GM23338 (cell line): Measurements from ENCODE around the gene HMHB1. TPM values are rescaled to one million over a fixed set of nuclear protein-coding genes. Genes with fewer than 3 reads are reported as not detected.

Experiments
- ATAC-seq: fragments of 200-7000 bp; cut with Tn5 transposase; 3 replicates; pipeline ENCODE4 v1.9.1; 2020
- DNase-seq: peaks from one replicate; pipeline ENCODE4 v3.0.0-alpha.2; 2015; ENCODE audit warnings: low spot score
- H2AFZ ChIP-seq: fragments of 200-600 bp; sonication (generic); 2 replicates; pipeline ENCODE4 v1.8.0; 2016; ENCODE audit warnings: antibody characterized with exemption, mild to moderate bottlenecking, moderate library complexity
- H3F3A ChIP-seq: fragments of 200-600 bp; sonication (generic); replicated peaks from 2 replicates; pipeline ENCODE4 v1.8.0; 2017; ENCODE audit warnings: antibody characterized with exemption, mixed run types, low read depth
- H3K27ac ChIP-seq: fragments of 200-600 bp; sonication (generic); 2 replicates; pipeline ENCODE4 v1.6.1; 2016; ENCODE audit warnings: low read depth
- H3K27me3 ChIP-seq: fragments of 200-600 bp; sonication (generic); 2 replicates; pipeline ENCODE4 v1.8.0; 2016; ENCODE audit warnings: mild to moderate bottlenecking, mixed run types, moderate library complexity; ENCODE audit not compliant: insufficient read depth
- H3K36me3 ChIP-seq: fragments of 200-600 bp; sonication (generic); 2 replicates; pipeline ENCODE4 v1.8.0; 2016; ENCODE audit warnings: mild to moderate bottlenecking; ENCODE audit not compliant: insufficient read depth
- H3K4me1 ChIP-seq: fragments of 200-600 bp; sonication (generic); 2 replicates; pipeline ENCODE4 v1.8.0; 2016; ENCODE audit warnings: mild to moderate bottlenecking, moderate library complexity; ENCODE audit not compliant: insufficient read depth
- H3K4me2 ChIP-seq: fragments of 200-600 bp; sonication (generic); 2 replicates; pipeline ENCODE4 v1.7.1; 2017; ENCODE audit warnings: mixed run types
- H3K4me3 ChIP-seq: fragments of 200-600 bp; sonication (generic); 2 replicates; pipeline ENCODE4 v1.6.1; 2016; ENCODE audit warnings: mixed run types
- H3K79me2 ChIP-seq: fragments of 200-600 bp; sonication (generic); replicated peaks from 2 replicates; pipeline ENCODE4 v1.8.0; 2017; ENCODE audit warnings: mild to moderate bottlenecking; ENCODE audit not compliant: insufficient read depth
- H3K9me2 ChIP-seq: fragments of 200-600 bp; sonication (generic); 2 replicates; pipeline ENCODE4 v1.8.0; 2017; ENCODE audit not compliant: insufficient read depth
- H4K20me1 ChIP-seq: fragments of 200-600 bp; sonication (generic); replicated peaks from 2 replicates; pipeline ENCODE4 v1.8.0; 2017; ENCODE audit warnings: mild to moderate bottlenecking; ENCODE audit not compliant: insufficient read depth
- H3K27ac Mint-ChIP-seq: 2 replicates; pipeline ENCODE4 v1.8.0; 2020; ENCODE audit warnings: inconsistent platforms, mild to moderate bottlenecking, moderate library complexity, mixed read lengths
- H3K27me3 Mint-ChIP-seq: 3 replicates; pipeline ENCODE4 v1.8.0; 2022; ENCODE audit warnings: low read depth, mild to moderate bottlenecking, moderate library complexity, mixed read lengths, inconsistent platforms; ENCODE audit not compliant: insufficient read depth, poor library complexity
- H3K36me3 Mint-ChIP-seq: 3 replicates; pipeline ENCODE4 v1.8.0; 2021; ENCODE audit warnings: low read depth, mild to moderate bottlenecking, inconsistent platforms, moderate library complexity, mixed read lengths
- H3K4me1 Mint-ChIP-seq: 3 replicates; pipeline ENCODE4 v1.8.0; 2020; ENCODE audit warnings: mild to moderate bottlenecking, inconsistent platforms, mixed read lengths
- H3K4me3 Mint-ChIP-seq: 3 replicates; pipeline ENCODE4 v1.8.0; 2021; ENCODE audit warnings: moderate library complexity, mild to moderate bottlenecking, inconsistent platforms, mixed read lengths
- H3K9me3 Mint-ChIP-seq: 3 replicates; pipeline ENCODE4 v1.8.0; 2020; ENCODE audit warnings: moderate library complexity, mild to moderate bottlenecking, inconsistent platforms, mixed read lengths
- CREB1 ChIP-seq: fragments of 250-450 bp; sonication (Bioruptor Pico); IDR thresholded peaks from 2 replicates; pipeline ENCODE4 v1.5.0; 2020; ENCODE audit warnings: low read depth, mild to moderate bottlenecking, moderate library complexity
- EZH2 ChIP-seq: fragments of 200-600 bp; sonication (generic); IDR thresholded peaks from one replicate; pipeline ENCODE4 v1.8.0; 2017; ENCODE audit warnings: antibody characterized with exemption, mild to moderate bottlenecking, low read depth; ENCODE audit not compliant: unreplicated experiment
- EZH2phosphoT487 ChIP-seq: fragments of 200-600 bp; sonication (generic); IDR thresholded peaks from one replicate; pipeline ENCODE4 v1.8.1; 2018; ENCODE audit warnings: antibody characterized with exemption; ENCODE audit not compliant: unreplicated experiment
- JUNB ChIP-seq: IDR thresholded peaks from one replicate; pipeline ENCODE4 v1.6.1; 2016; ENCODE audit warnings: antibody characterized with exemption; ENCODE audit not compliant: unreplicated experiment
- NANOG ChIP-seq: IDR thresholded peaks from 2 replicates; pipeline ENCODE4 v1.6.1; 2016; ENCODE audit warnings: antibody characterized with exemption, borderline replicate concordance
- POLR2AphosphoS5 ChIP-seq: IDR thresholded peaks from 2 replicates; pipeline ENCODE4 v1.6.1; 2016; ENCODE audit warnings: antibody characterized with exemption, low read depth
- STAT1 ChIP-seq: IDR thresholded peaks from one replicate; pipeline ENCODE4 v1.6.1; 2016; ENCODE audit warnings: antibody characterized with exemption; ENCODE audit not compliant: unreplicated experiment
- ZNF114 ChIP-seq: fragments of 250-450 bp; sonication (Bioruptor Pico); IDR thresholded peaks from 2 replicates; pipeline ENCODE4 v1.5.0; 2020; ENCODE audit warnings: mild to moderate bottlenecking, moderate library complexity
- ZNF331 ChIP-seq: fragments of 250-450 bp; sonication (Bioruptor Pico); IDR thresholded peaks from 2 replicates; pipeline ENCODE4 v1.5.0; 2020; ENCODE audit warnings: low read depth, mild to moderate bottlenecking, moderate library complexity
- polyA plus RNA-seq: library from polyadenylated mRNA; unstranded; fragments of >200 nt; fragmentation: Nextera tagmentation; extraction: Ambion mirVana; gene quantifications from 2 replicates; pipeline ENCODE4 v1.2.1, GENCODE V29; 2016
- total RNA-seq: library from RNA; depleted of rRNA; stranded (reverse); fragments of >200 nt; shearing (Covaris generic); gene quantifications from 2 replicates; pipeline ENCODE4 v1.2.3, GENCODE V29; 2014
- TF ChIP-seq, protein P1 (sequence below): fragments of 250-450 bp; sonication (Bioruptor Pico); IDR thresholded peaks from 2 replicates; pipeline ENCODE4 v1.5.0; 2020; ENCODE audit warnings: mild to moderate bottlenecking, moderate library complexity
- TF ChIP-seq, protein P2 (sequence below): IDR thresholded peaks from one replicate; pipeline ENCODE4 v1.6.1; 2018; ENCODE audit warnings: antibody characterized with exemption; ENCODE audit not compliant: unreplicated experiment
- TF ChIP-seq, protein P3 (sequence below): IDR thresholded peaks from 2 replicates; pipeline ENCODE4 v1.6.1; 2016; ENCODE audit warnings: antibody characterized with exemption
- TF ChIP-seq, protein P4 (sequence below), 2 experiments: fragments of 200-600 bp in 1 of 2; sonication (generic) in 1 of 2; conservative IDR thresholded peaks; 2 replicates each; pipeline versions ENCODE4 v1.5.1 to v1.6.1; 2016 to 2017; ENCODE audit warnings: antibody characterized with exemption in 2 of 2, low read depth in 2 of 2, mild to moderate bottlenecking in 2 of 2, moderate library complexity in 1 of 2

The HMHB1 gene
- total and polyA plus RNA-seq, 2 experiments from 2014 or later: not detected

DNA sequence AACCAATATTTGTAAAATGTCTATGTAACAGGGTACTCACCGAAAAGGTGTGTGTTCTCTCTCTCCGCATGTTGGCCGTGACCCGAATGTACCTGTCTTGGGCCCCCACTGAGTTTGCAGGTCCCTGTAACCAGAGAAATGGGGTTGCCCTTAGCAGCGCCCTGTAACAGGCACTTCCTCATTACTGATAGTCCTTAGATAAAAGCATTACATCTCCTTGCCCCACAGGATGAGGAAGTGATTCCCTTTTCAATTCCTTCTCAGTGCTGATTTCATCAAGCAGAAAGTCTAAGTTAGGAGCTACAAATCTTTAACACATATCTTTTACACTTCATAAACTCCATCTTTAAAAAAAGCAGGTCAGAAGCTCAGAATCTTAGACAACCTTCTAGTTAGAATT is 15.2 kb upstream of the HMHB1 start:
- DNase-seq (no peak), ATAC-seq (no peak)
- Histone ChIP-seq H3K27ac (no peak overlapping the region), H3K36me3 (no peaks in the 10 kb centered on the region), H3K9me2 (no peaks in the 10 kb centered on the region; the same call in 1 of the 2 replicates), H3K4me3 (no peak overlapping the region), H3K4me2 (no peak overlapping the region), H3K79me2 (no peaks in the 10 kb centered on the region), H3F3A (no peaks in the 10 kb centered on the region), H4K20me1 (no peaks in the 10 kb centered on the region), H3K27me3 (no peaks in the 10 kb centered on the region), H3K4me1 (no peaks in the 10 kb centered on the region), H2AFZ (no peak overlapping the region)
- no peak overlapping the region for H3K4me3 Mint-ChIP-seq
- peaks cover 5% of the 10 kb centered on the region for H3K27me3 Mint-ChIP-seq
- H3K36me3 Mint-ChIP-seq: no peaks in the 10 kb centered on the region
- H3K27ac Mint-ChIP-seq: no peak overlapping the region
- no peaks in the 10 kb centered on the region for H3K9me3 Mint-ChIP-seq
- peaks cover 11% of the 10 kb centered on the region; the same call in 2 of the 3 replicates for H3K4me1 Mint-ChIP-seq
- TF ChIP-seq ZNF114 (CRISPR knock-in tag): no peak
- TF ChIP-seq, protein P1, sequence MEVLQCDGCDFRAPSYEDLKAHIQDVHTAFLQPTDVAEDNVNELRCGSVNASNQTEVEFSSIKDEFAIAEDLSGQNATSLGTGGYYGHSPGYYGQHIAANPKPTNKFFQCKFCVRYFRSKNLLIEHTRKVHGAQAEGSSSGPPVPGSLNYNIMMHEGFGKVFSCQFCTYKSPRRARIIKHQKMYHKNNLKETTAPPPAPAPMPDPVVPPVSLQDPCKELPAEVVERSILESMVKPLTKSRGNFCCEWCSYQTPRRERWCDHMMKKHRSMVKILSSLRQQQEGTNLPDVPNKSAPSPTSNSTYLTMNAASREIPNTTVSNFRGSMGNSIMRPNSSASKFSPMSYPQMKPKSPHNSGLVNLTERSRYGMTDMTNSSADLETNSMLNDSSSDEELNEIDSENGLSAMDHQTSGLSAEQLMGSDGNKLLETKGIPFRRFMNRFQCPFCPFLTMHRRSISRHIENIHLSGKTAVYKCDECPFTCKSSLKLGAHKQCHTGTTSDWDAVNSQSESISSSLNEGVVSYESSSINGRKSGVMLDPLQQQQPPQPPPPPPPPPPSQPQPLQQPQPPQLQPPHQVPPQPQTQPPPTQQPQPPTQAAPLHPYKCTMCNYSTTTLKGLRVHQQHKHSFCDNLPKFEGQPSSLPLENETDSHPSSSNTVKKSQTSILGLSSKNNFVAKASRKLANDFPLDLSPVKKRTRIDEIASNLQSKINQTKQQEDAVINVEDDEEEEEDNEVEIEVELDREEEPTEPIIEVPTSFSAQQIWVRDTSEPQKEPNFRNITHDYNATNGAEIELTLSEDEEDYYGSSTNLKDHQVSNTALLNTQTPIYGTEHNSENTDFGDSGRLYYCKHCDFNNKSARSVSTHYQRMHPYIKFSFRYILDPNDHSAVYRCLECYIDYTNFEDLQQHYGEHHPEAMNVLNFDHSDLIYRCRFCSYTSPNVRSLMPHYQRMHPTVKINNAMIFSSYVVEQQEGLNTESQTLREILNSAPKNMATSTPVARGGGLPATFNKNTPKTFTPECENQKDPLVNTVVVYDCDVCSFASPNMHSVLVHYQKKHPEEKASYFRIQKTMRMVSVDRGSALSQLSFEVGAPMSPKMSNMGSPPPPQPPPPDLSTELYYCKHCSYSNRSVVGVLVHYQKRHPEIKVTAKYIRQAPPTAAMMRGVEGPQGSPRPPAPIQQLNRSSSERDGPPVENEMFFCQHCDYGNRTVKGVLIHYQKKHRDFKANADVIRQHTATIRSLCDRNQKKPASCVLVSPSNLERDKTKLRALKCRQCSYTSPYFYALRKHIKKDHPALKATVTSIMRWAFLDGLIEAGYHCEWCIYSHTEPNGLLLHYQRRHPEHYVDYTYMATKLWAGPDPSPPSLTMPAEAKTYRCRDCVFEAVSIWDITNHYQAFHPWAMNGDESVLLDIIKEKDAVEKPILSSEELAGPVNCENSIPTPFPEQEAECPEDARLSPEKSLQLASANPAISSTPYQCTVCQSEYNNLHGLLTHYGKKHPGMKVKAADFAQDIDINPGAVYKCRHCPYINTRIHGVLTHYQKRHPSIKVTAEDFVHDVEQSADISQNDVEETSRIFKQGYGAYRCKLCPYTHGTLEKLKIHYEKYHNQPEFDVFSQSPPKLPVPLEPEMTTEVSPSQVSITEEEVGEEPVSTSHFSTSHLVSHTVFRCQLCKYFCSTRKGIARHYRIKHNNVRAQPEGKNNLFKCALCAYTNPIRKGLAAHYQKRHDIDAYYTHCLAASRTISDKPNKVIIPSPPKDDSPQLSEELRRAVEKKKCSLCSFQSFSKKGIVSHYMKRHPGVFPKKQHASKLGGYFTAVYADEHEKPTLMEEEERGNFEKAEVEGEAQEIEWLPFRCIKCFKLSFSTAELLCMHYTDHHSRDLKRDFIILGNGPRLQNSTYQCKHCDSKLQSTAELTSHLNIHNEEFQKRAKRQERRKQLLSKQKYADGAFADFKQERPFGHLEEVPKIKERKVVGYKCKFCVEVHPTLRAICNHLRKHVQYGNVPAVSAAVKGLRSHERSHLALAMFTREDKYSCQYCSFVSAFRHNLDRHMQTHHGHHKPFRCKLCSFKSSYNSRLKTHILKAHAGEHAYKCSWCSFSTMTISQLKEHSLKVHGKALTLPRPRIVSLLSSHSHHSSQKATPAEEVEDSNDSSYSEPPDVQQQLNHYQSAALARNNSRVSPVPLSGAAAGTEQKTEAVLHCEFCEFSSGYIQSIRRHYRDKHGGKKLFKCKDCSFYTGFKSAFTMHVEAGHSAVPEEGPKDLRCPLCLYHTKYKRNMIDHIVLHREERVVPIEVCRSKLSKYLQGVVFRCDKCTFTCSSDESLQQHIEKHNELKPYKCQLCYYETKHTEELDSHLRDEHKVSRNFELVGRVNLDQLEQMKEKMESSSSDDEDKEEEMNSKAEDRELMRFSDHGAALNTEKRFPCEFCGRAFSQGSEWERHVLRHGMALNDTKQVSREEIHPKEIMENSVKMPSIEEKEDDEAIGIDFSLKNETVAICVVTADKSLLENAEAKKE (CRISPR knock-in tag): no peak
- TF ChIP-seq NANOG: no peak
- no peak for TF ChIP-seq POLR2AphosphoS5
- TF ChIP-seq STAT1: no peak
- TF ChIP-seq JUNB: no peak
- TF ChIP-seq EZH2: no peak
- TF ChIP-seq, protein P2, sequence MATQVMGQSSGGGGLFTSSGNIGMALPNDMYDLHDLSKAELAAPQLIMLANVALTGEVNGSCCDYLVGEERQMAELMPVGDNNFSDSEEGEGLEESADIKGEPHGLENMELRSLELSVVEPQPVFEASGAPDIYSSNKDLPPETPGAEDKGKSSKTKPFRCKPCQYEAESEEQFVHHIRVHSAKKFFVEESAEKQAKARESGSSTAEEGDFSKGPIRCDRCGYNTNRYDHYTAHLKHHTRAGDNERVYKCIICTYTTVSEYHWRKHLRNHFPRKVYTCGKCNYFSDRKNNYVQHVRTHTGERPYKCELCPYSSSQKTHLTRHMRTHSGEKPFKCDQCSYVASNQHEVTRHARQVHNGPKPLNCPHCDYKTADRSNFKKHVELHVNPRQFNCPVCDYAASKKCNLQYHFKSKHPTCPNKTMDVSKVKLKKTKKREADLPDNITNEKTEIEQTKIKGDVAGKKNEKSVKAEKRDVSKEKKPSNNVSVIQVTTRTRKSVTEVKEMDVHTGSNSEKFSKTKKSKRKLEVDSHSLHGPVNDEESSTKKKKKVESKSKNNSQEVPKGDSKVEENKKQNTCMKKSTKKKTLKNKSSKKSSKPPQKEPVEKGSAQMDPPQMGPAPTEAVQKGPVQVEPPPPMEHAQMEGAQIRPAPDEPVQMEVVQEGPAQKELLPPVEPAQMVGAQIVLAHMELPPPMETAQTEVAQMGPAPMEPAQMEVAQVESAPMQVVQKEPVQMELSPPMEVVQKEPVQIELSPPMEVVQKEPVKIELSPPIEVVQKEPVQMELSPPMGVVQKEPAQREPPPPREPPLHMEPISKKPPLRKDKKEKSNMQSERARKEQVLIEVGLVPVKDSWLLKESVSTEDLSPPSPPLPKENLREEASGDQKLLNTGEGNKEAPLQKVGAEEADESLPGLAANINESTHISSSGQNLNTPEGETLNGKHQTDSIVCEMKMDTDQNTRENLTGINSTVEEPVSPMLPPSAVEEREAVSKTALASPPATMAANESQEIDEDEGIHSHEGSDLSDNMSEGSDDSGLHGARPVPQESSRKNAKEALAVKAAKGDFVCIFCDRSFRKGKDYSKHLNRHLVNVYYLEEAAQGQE: no peak
- no peak for TF ChIP-seq CREB1 (CRISPR knock-in tag)
- TF ChIP-seq, protein P3, sequence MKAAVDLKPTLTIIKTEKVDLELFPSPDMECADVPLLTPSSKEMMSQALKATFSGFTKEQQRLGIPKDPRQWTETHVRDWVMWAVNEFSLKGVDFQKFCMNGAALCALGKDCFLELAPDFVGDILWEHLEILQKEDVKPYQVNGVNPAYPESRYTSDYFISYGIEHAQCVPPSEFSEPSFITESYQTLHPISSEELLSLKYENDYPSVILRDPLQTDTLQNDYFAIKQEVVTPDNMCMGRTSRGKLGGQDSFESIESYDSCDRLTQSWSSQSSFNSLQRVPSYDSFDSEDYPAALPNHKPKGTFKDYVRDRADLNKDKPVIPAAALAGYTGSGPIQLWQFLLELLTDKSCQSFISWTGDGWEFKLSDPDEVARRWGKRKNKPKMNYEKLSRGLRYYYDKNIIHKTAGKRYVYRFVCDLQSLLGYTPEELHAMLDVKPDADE: no peak
- no peak for TF ChIP-seq ZNF331 (CRISPR knock-in tag)
- TF ChIP-seq, protein P4, sequence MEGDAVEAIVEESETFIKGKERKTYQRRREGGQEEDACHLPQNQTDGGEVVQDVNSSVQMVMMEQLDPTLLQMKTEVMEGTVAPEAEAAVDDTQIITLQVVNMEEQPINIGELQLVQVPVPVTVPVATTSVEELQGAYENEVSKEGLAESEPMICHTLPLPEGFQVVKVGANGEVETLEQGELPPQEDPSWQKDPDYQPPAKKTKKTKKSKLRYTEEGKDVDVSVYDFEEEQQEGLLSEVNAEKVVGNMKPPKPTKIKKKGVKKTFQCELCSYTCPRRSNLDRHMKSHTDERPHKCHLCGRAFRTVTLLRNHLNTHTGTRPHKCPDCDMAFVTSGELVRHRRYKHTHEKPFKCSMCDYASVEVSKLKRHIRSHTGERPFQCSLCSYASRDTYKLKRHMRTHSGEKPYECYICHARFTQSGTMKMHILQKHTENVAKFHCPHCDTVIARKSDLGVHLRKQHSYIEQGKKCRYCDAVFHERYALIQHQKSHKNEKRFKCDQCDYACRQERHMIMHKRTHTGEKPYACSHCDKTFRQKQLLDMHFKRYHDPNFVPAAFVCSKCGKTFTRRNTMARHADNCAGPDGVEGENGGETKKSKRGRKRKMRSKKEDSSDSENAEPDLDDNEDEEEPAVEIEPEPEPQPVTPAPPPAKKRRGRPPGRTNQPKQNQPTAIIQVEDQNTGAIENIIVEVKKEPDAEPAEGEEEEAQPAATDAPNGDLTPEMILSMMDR (conservative IDR thresholded peaks at IDR 0.05; ENCODE audit: low read depth in 2 of 2): no peak
- no peak for TF ChIP-seq EZH2phosphoT487
